SHP77 (cell line): ENCODE data around the gene LY6G5C.

Source experiments
- DNase-seq, 2 experiments: peaks; one replicate each; lab custom pipeline; 2025; lab: John Stamatoyannopoulos, UW

Gene LY6G5C

GRCh38 chr6:31680226-31681134 lies at the start of gene LY6G5C:
LY6G5C (minus strand) TSS chr6:31681067; CDS start chr6:31680373, 694 bp downstream.
- DNase-seq: peak; percentile 80 to 86

- no peak for DNase-seq
These were observed 49.2 kb upstream of the LY6G5C start for GRCh38 chr6:31729979-31730630.

GRCh38 chr6:31729515-31729978 lies 48.7 kb upstream of the LY6G5C start:
- peak; percentile 33 to 47 for DNase-seq

- DNase-seq: no peak
These were observed 48.1 kb upstream of the LY6G5C start, which contains the start of gene DDAH2 for GRCh38 chr6:31728767-31729514. DDAH2 (minus strand) TSS chr6:31729299; CDS start chr6:31729161, 138 bp downstream.

- DNase-seq: no peak
These were observed 47.1 kb upstream of the LY6G5C start for GRCh38 chr6:31727717-31728671.

- no peak for DNase-seq
These were observed 46.3 kb upstream of the LY6G5C start for GRCh38 chr6:31727034-31727716.

GRCh38 chr6:31725502-31726350 lies 44.9 kb upstream of the LY6G5C start:
- DNase-seq: no peak

- DNase-seq: no peak
These were observed 43.3 kb upstream of the LY6G5C start for GRCh38 chr6:31723980-31724691.

GRCh38 chr6:31723245-31723979 lies 42.5 kb upstream of the LY6G5C start, which contains the start of gene MPIG6B:
MPIG6B (plus strand) TSS chr6:31723373; CDS start chr6:31723384, 11 bp downstream.
- no peak for DNase-seq

GRCh38 chr6:31722173-31722572 lies 41.3 kb upstream of the LY6G5C start:
- DNase-seq: no peak

- DNase-seq: no peak
These were observed 40.6 kb upstream of the LY6G5C start, which contains the start of gene LY6G6C for GRCh38 chr6:31721351-31722020. LY6G6C (minus strand) TSS chr6:31721746; CDS start chr6:31721679, 67 bp downstream.

- DNase-seq: no peak
These were observed 39.4 kb upstream of the LY6G5C start for GRCh38 chr6:31720196-31720770.

GRCh38 chr6:31719001-31719400 lies 38.1 kb upstream of the LY6G5C start:
- no peak for DNase-seq

- DNase-seq: no peak
These were observed 37.4 kb upstream of the LY6G5C start for GRCh38 chr6:31718265-31718664.

GRCh38 chr6:31717499-31718222 lies 36.8 kb upstream of the LY6G5C start:
- DNase-seq: no peak
